NCI-H146 (cell line): ENCODE results near the gene CHST15.

Experiments used
- DNase-seq: peaks from one replicate; lab custom pipeline; 2025; lab: John Stamatoyannopoulos, UW

CHST15 gene

GRCh38 chr10:124065382-124066125 is 27.8 kb downstream of the CHST15 start:
- no peak for DNase-seq

DNA sequence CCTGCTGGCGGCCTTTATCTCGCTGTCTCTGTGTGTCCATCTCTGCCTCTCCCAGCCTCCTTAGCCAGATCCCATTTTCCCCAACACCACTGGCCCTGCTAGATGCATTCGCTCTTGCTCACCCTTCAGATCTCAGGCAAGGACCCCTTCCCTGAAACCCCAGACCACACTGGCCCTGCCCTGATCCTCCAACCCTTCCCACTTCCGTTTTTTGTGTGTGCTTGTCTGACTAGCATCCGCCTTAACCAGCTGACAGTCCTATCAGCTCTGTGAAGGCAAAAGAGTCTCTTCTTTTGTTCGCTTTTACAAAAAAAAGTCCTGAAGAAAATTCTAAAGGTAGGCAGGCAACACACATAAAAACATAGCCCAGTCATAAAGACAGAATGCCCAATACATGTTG is 28.7 kb downstream of the CHST15 start:
- DNase-seq: no peak

GRCh38 chr10:124063750-124064603 is 29.4 kb downstream of the CHST15 start:
- DNase-seq: no peak

GRCh38 chr10:124062390-124062789 is 31.0 kb downstream of the CHST15 start:
- DNase-seq: no peak

- no peak for DNase-seq
Observed at GRCh38 chr10:124061030-124061429, 32.4 kb downstream of the CHST15 start.

DNA sequence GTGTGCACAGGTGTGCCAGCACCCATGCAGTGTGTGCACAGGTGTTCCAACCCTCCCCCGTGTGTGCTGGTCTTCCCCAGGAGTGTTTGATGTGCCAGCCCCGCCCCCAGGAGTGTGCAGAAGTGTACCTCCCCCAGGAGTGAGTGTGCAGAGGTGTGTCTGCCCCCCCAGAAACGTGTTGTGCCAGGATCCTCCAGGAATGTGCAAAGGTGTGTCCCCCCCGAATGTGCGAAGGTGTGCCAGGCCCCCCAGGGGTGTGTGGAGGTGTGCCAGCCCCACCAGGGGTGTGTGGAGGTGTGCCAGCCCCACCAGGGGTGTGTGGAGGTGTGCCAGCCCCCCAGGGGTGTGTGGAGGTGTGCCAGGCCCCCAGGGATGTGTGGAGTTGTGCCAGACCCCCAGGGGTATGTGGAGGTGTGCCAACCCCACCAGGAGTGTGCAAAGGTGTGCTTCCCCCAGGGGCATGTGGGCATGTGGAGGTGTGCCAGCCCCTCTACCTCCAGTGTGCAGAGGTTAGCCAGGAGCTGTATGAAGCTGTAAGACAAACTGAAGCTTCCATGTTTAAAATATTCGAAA is 33.2 kb downstream of the CHST15 start:
- no peak for DNase-seq

GRCh38 chr10:124059551-124059950 is 33.8 kb downstream of the CHST15 start:
- DNase-seq: no peak

DNA sequence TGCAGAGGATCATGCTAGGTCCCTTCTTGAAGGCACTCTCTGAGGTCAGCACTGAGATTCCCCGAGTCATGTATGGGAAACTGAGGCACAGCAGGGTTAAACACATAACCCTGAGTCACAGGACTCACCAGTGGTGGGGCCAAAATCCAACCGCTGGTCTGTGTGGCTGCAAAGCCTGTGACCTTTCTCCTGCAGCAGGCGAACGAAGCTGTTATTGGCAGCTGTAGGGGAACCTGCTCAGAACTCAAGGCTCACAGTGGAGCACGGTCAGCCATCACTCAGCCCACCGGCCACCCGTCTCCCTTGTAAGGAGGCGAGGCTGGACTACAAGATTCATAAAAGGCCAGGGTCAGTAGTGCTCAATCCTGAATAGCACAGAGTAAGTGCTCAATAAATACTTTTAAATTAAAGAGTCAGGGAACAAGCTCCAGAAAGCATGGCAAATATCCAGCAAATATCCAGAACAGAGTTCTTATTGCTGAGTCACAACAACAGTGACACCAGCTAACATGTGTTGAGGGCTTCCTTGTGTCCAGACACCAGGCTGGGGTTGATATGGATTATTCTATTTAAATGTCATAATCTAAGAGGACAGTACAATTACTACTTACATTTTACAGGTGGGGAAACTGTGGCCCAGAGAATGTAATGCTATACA is 34.9 kb downstream of the CHST15 start:
- no peak for DNase-seq

DNA sequence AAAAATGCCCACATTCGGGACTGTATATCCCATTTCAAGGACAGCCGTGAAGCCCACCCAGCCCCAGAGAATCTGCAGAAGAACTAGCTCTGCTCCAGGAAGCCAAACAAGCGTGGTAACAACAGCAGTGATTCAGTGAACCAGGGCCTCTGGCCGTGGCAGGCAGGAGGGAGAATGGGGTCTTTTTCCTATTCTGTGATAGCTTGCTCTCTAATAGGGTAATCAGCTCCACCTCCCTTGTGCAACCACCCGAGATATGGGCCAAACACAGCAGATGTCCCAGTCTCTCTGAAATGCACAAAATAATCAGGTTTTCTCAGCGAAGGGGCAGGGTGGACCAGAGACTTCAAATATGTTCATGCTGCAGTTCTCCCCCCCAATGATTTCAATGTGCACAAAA is 35.8 kb downstream of the CHST15 start:
- DNase-seq: no peak

DNA sequence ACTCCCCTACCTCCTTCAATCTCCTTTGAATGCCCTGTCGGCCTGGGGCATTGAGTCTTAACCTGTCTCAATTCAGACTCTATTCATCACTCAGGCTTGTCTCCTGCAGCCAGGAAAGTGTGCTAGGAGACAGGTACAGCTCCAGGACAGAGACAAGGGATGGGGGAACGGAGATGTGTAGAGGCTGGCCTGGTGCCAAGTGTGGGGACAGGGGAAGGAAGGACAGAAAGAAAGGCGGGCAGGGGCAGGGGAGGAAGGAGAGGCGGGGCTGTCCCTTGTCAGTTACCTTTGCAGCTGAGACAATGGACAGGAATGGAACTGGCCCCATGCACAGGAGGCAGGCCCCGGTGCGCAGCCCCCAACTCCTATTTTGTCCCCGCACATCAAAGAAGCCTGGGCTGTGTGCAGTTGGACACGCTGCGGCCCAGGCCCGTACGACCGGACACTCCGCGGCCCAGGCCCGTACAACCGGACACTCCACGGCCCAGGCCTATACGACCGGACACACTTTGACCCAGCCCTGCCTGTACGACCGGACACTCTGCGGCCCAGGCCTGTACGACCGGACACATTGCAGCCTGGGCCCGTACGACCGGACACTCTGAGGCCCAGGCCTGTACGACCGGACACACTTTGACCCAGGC is 36.9 kb downstream of the CHST15 start:
- no peak for DNase-seq

DNA sequence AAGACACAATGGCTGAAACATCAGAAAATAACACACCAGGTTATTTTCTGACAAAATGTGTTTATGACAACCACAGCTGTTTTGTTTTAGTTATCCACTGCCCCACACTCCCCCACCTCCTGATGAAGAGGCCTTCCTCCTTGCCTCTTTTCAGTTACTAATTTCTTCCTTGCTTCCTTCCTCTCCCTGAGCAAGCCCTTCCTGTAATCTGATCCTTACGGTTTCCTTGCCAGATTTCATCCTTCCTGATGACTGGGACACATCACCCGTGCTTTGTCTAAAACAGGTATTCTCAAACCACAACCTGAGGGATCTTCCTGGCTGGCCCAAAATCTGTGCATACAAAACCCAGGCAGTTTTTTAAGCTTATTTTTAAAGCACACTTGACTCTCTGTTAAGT is 39.4 kb downstream of the CHST15 start:
- no peak for DNase-seq

GRCh38 chr10:124052561-124052960 is 40.8 kb downstream of the CHST15 start:
- DNase-seq: no peak

- DNase-seq: no peak
Observed at GRCh38 chr10:124050021-124051015, 43.1 kb downstream of the CHST15 start.

GRCh38 chr10:124049484-124049883 is 43.9 kb downstream of the CHST15 start:
- no peak for DNase-seq

- DNase-seq: no peak
Observed at GRCh38 chr10:124048371-124049290, 44.8 kb downstream of the CHST15 start.

DNA sequence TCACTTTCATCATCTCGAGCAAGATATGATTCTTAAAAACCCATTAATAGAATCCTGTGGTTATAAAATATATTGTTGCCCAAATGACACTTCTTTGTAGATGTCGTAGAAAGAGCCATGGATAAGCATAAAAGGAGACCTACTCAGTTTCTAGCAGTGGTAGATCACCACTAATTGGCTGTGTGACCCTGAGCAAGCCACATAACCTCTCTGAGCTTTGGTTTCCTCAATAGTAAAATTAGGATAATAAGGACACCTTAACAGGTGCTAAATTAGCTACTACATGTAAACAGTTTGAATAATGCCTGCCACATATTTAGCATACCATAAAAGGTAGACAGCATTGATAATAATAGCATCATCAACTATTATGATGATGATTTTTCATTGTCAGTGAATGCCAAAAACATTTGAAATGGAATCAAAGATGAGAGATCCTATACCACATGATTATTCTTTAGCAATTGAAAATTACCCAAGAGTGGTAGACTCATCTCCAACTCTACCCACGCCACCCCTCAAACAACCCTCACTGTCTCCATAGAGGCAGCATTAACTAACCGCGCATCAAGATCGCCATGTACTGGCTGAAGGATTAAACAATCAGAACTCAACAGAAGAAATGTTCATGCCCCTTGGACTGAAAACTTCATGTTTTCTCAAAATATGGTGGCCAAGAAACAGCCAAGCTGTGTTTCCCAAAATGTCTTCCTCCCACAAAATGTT is 45.8 kb downstream of the CHST15 start:
- DNase-seq: no peak

DNA sequence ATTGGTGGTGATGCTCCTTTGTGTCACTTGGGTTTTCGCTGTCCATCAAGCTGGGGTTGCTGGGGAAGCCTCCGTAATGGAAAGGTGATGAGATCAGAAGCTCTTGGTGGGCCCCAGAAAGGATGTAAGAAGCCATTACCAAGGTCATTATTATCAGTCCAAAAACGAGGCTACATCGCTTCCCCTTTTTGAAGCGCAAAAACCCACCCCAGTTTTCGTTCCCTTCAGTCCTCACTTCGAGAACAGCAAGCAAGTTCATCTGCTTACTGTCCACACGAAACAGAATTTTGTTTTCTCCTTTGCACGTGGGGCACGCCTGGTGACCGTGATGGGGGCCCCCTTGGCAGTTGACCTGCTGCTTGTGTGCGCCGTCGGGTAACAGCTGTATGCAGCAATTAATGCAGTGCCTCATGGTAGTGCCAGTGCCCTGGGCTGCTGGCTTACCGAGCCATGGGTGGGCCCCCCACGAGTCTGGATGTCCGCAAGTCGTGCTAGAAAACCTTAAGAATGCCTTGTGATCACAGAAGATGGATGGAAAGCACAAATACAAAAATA is 47.5 kb downstream of the CHST15 start:
- DNase-seq: no peak

GRCh38 chr10:124045276-124045675 is 48.1 kb downstream of the CHST15 start:
- no peak for DNase-seq
